ENCODE data around the gene ITGA11. TPM values are rescaled to one million over a fixed set of nuclear protein-coding genes. Genes with fewer than 3 reads are reported as not detected.

ITGA11 gene
- total RNA-seq, 3 donors from 2014 or later (not counting 1 experiment from before 2014, with no cell fraction given), result not detected

DNA sequence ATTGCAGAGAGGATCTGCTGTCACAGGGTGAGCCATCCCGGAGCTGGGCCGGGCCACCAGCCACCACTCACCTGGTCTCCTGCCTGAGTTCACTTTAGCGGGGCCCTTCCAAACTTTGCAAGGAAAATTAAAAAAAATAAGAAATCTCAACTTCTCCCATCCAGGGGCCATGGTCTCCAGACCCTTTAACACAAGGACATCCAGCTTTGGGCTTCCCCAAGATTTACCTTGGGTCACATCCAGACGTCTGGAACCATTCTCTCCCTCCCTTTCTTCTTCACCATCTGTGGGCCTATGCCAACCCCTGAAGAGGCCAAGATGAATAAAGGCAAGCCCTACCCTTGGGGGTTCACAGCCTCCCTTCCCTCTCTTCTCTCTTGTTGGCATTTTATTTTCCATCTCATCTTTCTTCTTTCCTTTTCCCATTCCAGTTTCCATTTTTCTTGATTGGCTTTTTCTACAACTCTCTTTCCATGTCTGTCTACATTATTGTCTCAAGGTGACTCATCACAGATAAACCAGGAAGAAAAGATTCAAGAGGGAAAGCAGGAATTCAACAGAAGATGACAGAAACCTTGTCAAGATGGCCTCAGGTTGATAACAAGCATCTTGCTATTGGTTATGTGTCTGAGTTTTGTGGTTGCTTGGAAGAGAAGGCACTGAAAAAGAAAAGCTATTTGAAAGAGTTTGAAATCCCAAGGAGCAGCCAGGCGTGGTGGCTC lies 49.5 kb downstream of the ITGA11 start:
- Histone ChIP-seq H3K27me3 (ENCODE audit: control insufficient read depth, insufficient read depth, low read length) (no peaks in the 10 kb centered on the region), H3K4me3 (ENCODE audit: low read length) (no peak overlapping the region), H3K27ac (ENCODE audit: low read length) (no peak overlapping the region), H3K4me1 (ENCODE audit: control insufficient read depth, insufficient read depth, low read length) (no peaks in the 10 kb centered on the region), H3K9me3 (ENCODE audit: control insufficient read depth, insufficient read depth, low read length) (no peaks in the 10 kb centered on the region), H3K36me3 (ENCODE audit: control insufficient read depth, insufficient read depth, low read length) (no peaks in the 10 kb centered on the region)
- H3K36me3 Mint-ChIP-seq, result no peaks in the 10 kb centered on the region
- no peak overlapping the region for H3K4me3 Mint-ChIP-seq
- no peak overlapping the region for H3K27ac Mint-ChIP-seq
- no peak for ATAC-seq
- TF ChIP-seq, protein P1, sequence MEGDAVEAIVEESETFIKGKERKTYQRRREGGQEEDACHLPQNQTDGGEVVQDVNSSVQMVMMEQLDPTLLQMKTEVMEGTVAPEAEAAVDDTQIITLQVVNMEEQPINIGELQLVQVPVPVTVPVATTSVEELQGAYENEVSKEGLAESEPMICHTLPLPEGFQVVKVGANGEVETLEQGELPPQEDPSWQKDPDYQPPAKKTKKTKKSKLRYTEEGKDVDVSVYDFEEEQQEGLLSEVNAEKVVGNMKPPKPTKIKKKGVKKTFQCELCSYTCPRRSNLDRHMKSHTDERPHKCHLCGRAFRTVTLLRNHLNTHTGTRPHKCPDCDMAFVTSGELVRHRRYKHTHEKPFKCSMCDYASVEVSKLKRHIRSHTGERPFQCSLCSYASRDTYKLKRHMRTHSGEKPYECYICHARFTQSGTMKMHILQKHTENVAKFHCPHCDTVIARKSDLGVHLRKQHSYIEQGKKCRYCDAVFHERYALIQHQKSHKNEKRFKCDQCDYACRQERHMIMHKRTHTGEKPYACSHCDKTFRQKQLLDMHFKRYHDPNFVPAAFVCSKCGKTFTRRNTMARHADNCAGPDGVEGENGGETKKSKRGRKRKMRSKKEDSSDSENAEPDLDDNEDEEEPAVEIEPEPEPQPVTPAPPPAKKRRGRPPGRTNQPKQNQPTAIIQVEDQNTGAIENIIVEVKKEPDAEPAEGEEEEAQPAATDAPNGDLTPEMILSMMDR (IDR thresholded peaks at IDR 0.05), result no peak
- peaks cover 0 to 3% of the 10 kb centered on the region in 2 donors for H3K27me3 Mint-ChIP-seq (ENCODE audit: low read depth in 2 of 2)
- H3K4me1 Mint-ChIP-seq, result no peaks in the 10 kb centered on the region
- DNase-seq, result no peak
- H3K9me3 Mint-ChIP-seq, result no peaks in the 10 kb centered on the region
- intact Hi-C loops (cut with micrococcal nuclease), result loop anchor here (1.0 kb wide), 2 partner anchors 76 to 129 kb away; no protein-coding TSS in a partner anchor
- WGBS (ENCODE audit: insufficient coverage), result 92% methylated on average over 5 of the region's 5 CpGs

DNA sequence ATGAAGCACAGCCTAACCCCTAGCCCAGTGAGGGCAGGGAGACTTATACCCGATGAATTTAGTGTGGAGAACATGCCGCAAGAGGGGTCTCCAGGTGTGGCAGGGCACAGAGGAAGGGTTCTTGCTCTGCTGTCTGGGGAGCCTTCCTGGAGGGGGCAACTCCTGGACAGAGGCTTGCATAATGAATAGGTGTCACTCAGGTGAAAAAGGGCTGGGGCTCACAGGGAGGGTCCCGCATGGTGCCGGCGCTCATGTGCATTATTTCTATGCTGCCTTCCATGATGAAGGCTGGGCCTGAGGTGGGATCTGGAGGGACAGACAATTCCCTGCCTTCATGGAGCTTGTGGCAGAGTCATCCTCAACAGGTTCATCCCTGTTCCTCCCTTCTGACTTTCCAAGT lies 51.5 kb downstream of the ITGA11 start:
- Mint-ChIP-seq H3K36me3 (no peaks in the 10 kb centered on the region), H3K27me3 (ENCODE audit: low read depth in 2 of 2) (peaks cover 0 to 3% of the 10 kb centered on the region in 2 donors), H3K4me1 (no peaks in the 10 kb centered on the region), H3K9me3 (no peaks in the 10 kb centered on the region), H3K4me3 (no peak overlapping the region), H3K27ac (no peak overlapping the region)
- no peaks in the 10 kb centered on the region for H3K27me3 ChIP-seq (ENCODE audit: control insufficient read depth, insufficient read depth, low read length)
- H3K36me3 ChIP-seq (ENCODE audit: control insufficient read depth, insufficient read depth, low read length), result no peaks in the 10 kb centered on the region
- TF ChIP-seq, protein P1 (IDR thresholded peaks at IDR 0.05), result no peak
- DNase-seq, result no peak
- no peaks in the 10 kb centered on the region for H3K4me1 ChIP-seq (ENCODE audit: control insufficient read depth, insufficient read depth, low read length)
- intact Hi-C loops (cut with micrococcal nuclease), result no loop called here
- no peaks in the 10 kb centered on the region for H3K9me3 ChIP-seq (ENCODE audit: control insufficient read depth, insufficient read depth, low read length)
- no peak overlapping the region for H3K4me3 ChIP-seq (ENCODE audit: low read length)
- no peak overlapping the region for H3K27ac ChIP-seq (ENCODE audit: low read length)
- ATAC-seq, result no peak
- 95% methylated on average over 5 of the region's 5 CpGs for WGBS (ENCODE audit: insufficient coverage)

DNA sequence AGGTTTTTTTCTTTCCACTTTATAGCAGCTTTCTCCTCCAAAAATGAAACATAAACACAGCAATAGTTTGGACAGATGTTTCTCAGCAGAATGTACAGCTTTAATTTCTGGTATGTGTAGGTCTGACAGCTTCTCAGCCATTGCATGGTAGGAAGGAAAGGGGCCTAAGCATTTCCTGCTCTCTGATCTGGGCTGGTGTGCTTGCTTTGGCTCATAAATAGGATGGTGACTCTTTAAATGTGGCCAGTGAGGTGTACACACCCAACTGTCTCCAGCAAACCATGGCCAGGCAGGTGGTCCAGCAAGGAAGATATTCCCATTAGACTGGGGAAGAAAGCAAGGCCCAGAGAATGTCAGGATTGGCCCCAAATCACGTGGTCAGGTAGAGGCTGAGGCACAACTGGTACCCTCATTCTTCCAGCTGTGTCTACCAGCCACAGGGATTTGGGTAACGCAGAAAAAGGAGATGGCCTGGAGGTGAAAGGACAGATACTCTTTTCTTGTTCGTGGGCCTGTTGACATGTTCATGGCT lies 52.1 kb downstream of the ITGA11 start:
- Histone ChIP-seq H3K4me3 (ENCODE audit: low read length) (no peak overlapping the region), H3K27ac (ENCODE audit: low read length) (no peak overlapping the region), H3K27me3 (ENCODE audit: control insufficient read depth, insufficient read depth, low read length) (no peaks in the 10 kb centered on the region), H3K36me3 (ENCODE audit: control insufficient read depth, insufficient read depth, low read length) (no peaks in the 10 kb centered on the region), H3K4me1 (ENCODE audit: control insufficient read depth, insufficient read depth, low read length) (no peaks in the 10 kb centered on the region), H3K9me3 (ENCODE audit: control insufficient read depth, insufficient read depth, low read length) (no peaks in the 10 kb centered on the region)
- Mint-ChIP-seq H3K27ac (no peak overlapping the region), H3K4me3 (no peak overlapping the region), H3K9me3 (no peaks in the 10 kb centered on the region), H3K4me1 (no peaks in the 10 kb centered on the region), H3K36me3 (no peaks in the 10 kb centered on the region), H3K27me3 (ENCODE audit: low read depth in 2 of 2) (peaks cover 0 to 3% of the 10 kb centered on the region in 2 donors)
- ATAC-seq (no peak), DNase-seq (no peak)
- WGBS (ENCODE audit: insufficient coverage), result 39% methylated on average over 2 of the region's 3 CpGs
- intact Hi-C loops (cut with micrococcal nuclease), result no loop called here
- TF ChIP-seq, protein P1 (IDR thresholded peaks at IDR 0.05), result no peak

All from natural killer cell (primary cell).